Endothelial cell (in vitro differentiated cells): Measurements from ENCODE around the gene STAT4. TPM values are rescaled to one million over a fixed set of nuclear protein-coding genes. Genes with fewer than 3 reads are reported as not detected.

ENCODE experiments used
- DNase-seq: peaks from one replicate; pipeline ENCODE4 v3.0.0; 2021; ENCODE audit warnings: low spot score
- H3K27ac Mint-ChIP-seq: one replicate; pipeline ENCODE4 v1.8.0; 2021; ENCODE audit warnings: mixed read lengths, inconsistent platforms; ENCODE audit not compliant: unreplicated experiment
- H3K27me3 Mint-ChIP-seq: one replicate; pipeline ENCODE4 v1.8.0; 2021; ENCODE audit warnings: mild to moderate bottlenecking, moderate library complexity, mixed read lengths, inconsistent platforms; ENCODE audit not compliant: unreplicated experiment
- H3K36me3 Mint-ChIP-seq: one replicate; pipeline ENCODE4 v1.8.0; 2021; ENCODE audit warnings: mild to moderate bottlenecking, low read depth, mixed read lengths, inconsistent platforms; ENCODE audit not compliant: unreplicated experiment
- H3K4me1 Mint-ChIP-seq: one replicate; pipeline ENCODE4 v1.8.0; 2021; ENCODE audit warnings: mild to moderate bottlenecking, mixed read lengths, inconsistent platforms; ENCODE audit not compliant: unreplicated experiment
- H3K4me3 Mint-ChIP-seq: one replicate; pipeline ENCODE4 v1.8.0; 2021; ENCODE audit warnings: mild to moderate bottlenecking, mixed read lengths, inconsistent platforms; ENCODE audit not compliant: unreplicated experiment
- H3K9me3 Mint-ChIP-seq: one replicate; pipeline ENCODE4 v1.8.0; 2021; ENCODE audit warnings: mixed read lengths, inconsistent platforms; ENCODE audit not compliant: unreplicated experiment
- total RNA-seq: library from RNA; stranded (reverse); fragmentation: NEBNext Ultra II Directional; extraction: Animal tissue kit (Norgen Biotek cat#: 25700); gene quantifications from one replicate; pipeline ENCODE4 v1.2.1, GENCODE V29; 2021; ENCODE audit not compliant: unreplicated experiment
- TF ChIP-seq, protein P1 (sequence below): fragments of 200-600 bp; sonication (generic); IDR thresholded peaks from one replicate; pipeline ENCODE4 v1.5.0; 2021; ENCODE audit warnings: antibody characterized with exemption; ENCODE audit not compliant: unreplicated experiment

The STAT4 gene
- total RNA-seq, 1 donor from 2014 or later, result 1.1 TPM

- TF ChIP-seq, protein P1, sequence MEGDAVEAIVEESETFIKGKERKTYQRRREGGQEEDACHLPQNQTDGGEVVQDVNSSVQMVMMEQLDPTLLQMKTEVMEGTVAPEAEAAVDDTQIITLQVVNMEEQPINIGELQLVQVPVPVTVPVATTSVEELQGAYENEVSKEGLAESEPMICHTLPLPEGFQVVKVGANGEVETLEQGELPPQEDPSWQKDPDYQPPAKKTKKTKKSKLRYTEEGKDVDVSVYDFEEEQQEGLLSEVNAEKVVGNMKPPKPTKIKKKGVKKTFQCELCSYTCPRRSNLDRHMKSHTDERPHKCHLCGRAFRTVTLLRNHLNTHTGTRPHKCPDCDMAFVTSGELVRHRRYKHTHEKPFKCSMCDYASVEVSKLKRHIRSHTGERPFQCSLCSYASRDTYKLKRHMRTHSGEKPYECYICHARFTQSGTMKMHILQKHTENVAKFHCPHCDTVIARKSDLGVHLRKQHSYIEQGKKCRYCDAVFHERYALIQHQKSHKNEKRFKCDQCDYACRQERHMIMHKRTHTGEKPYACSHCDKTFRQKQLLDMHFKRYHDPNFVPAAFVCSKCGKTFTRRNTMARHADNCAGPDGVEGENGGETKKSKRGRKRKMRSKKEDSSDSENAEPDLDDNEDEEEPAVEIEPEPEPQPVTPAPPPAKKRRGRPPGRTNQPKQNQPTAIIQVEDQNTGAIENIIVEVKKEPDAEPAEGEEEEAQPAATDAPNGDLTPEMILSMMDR, result no peak
- Mint-ChIP-seq H3K27ac (no peak overlapping the region), H3K27me3 (no peaks in the 10 kb centered on the region), H3K4me1 (peaks cover 10% of the 10 kb centered on the region), H3K4me3 (no peak overlapping the region), H3K36me3 (no peaks in the 10 kb centered on the region), H3K9me3 (no peaks in the 10 kb centered on the region)
- DNase-seq, result no peak
Measured at GRCh38 chr2:191069606-191070005, 81.2 kb downstream of the STAT4 start.

- Mint-ChIP-seq H3K9me3 (no peaks in the 10 kb centered on the region), H3K4me3 (no peak overlapping the region), H3K27ac (no peak overlapping the region), H3K36me3 (no peaks in the 10 kb centered on the region), H3K27me3 (no peaks in the 10 kb centered on the region), H3K4me1 (peaks cover 10% of the 10 kb centered on the region)
- no peak for DNase-seq
- TF ChIP-seq, protein P1, result no peak
Measured at GRCh38 chr2:191066919-191067233, 83.9 kb downstream of the STAT4 start.

GRCh38 chr2:191066197-191066918 is 84.4 kb downstream of the STAT4 start:
- Mint-ChIP-seq H3K27me3 (no peaks in the 10 kb centered on the region), H3K4me3 (no peak overlapping the region), H3K36me3 (no peaks in the 10 kb centered on the region), H3K4me1 (peaks cover 10% of the 10 kb centered on the region), H3K9me3 (no peaks in the 10 kb centered on the region), H3K27ac (peak overlapping the region; percentile 70)
- TF ChIP-seq, protein P1, result no peak
- no peak for DNase-seq

DNA sequence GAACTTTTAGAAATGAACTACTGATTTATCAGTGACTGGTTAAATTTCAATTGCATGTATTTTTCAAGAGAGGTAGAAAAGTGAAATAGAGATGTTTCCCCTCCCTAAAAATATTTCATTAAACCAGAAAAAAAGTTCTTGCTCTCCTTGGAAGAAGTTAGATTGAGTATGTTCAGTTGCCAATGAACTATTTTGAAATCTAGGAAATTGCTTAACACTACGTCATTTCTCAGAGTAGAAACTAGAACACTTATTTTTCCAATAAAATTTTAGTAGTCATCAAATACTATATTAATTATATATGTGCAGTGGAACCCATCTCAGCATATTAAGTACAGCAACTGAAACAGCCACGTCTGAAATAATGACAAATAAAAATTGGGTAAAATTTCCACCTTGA is 85.0 kb downstream of the STAT4 start:
- TF ChIP-seq, protein P1, result no peak
- no peak overlapping the region for H3K4me3 Mint-ChIP-seq
- H3K27me3 Mint-ChIP-seq, result no peaks in the 10 kb centered on the region
- DNase-seq, result no peak
- H3K9me3 Mint-ChIP-seq, result no peaks in the 10 kb centered on the region
- no peak overlapping the region for H3K27ac Mint-ChIP-seq
- no peaks in the 10 kb centered on the region for H3K36me3 Mint-ChIP-seq
- peaks cover 10% of the 10 kb centered on the region for H3K4me1 Mint-ChIP-seq

- Mint-ChIP-seq H3K9me3 (no peaks in the 10 kb centered on the region), H3K27me3 (no peaks in the 10 kb centered on the region), H3K4me1 (peaks cover 10% of the 10 kb centered on the region), H3K27ac (no peak overlapping the region), H3K4me3 (no peak overlapping the region), H3K36me3 (no peaks in the 10 kb centered on the region)
- TF ChIP-seq, protein P1, result no peak
- DNase-seq, result no peak
Measured at GRCh38 chr2:191064590-191064989, 86.2 kb downstream of the STAT4 start.
